ENCODE results near the gene GPAT2.
"Not testable (repeated sequence)": the region's sequence is repeated elsewhere in the genome, so short reads cannot be mapped to it uniquely, and the experiment has no call there.

Gene GPAT2

GRCh38 chr2:95991351-95992094 is 43.2 kb downstream of the GPAT2 start, which contains the start of gene ANKRD36C:
TSS of gene ANKRD36C (minus strand) at chr2:95991824. CDS start at chr2:95991708, 116 bp downstream.
- not testable (repeated sequence) for H4K20me1 ChIP-seq (ENCODE audit: insufficient read depth, low read length); H3K36me3 ChIP-seq (replicated peaks; ENCODE audit: low read depth, low read length); H3K79me2 ChIP-seq (ENCODE audit: low read length); H3K27me3 ChIP-seq (ENCODE audit: low read depth, low read length); H3K9me3 ChIP-seq (ENCODE audit: insufficient read depth, low read length); H3K4me1 ChIP-seq (ENCODE audit: low read length)
- peak within 1 kb of the TSS; percentile 98 for H3K4me3 ChIP-seq (ENCODE audit: low read length)
- peak within 1 kb of the TSS; percentile 99 for H3K9ac ChIP-seq (ENCODE audit: low read length)
- H2AFZ ChIP-seq (ENCODE audit: low read depth, low read length): peak within 1 kb of the TSS; percentile 98
- peak within 1 kb of the TSS; percentile 99 for H3K4me2 ChIP-seq (ENCODE audit: low read length)
- peak within 1 kb of the TSS; percentile 84 for H3K27ac ChIP-seq (ENCODE audit: low read length)

- not testable (repeated sequence) for H3K9ac ChIP-seq (ENCODE audit: low read length); H3K27ac ChIP-seq (ENCODE audit: low read length); H3K79me2 ChIP-seq (ENCODE audit: low read length); H3K36me3 ChIP-seq (replicated peaks; ENCODE audit: low read depth, low read length); H3K27me3 ChIP-seq (ENCODE audit: low read depth, low read length); H3K4me1 ChIP-seq (ENCODE audit: low read length); H2AFZ ChIP-seq (ENCODE audit: low read depth, low read length); H4K20me1 ChIP-seq (ENCODE audit: insufficient read depth, low read length); H3K9me3 ChIP-seq (ENCODE audit: insufficient read depth, low read length)
- Histone ChIP-seq H3K4me2 (ENCODE audit: low read length) (peak overlapping the region; percentile 43; the same call in 1 of the 2 replicates), H3K4me3 (ENCODE audit: low read length) (peak overlapping the region; percentile 86)
These were observed 43.8 kb downstream of the GPAT2 start for GRCh38 chr2:95990884-95991283.
